HepG2 (cell line): ENCODE data around the gene COA3. TPM values are rescaled to one million over a fixed set of nuclear protein-coding genes. Genes with fewer than 3 reads are reported as not detected.

Source experiments
- AGO1 ChIP-seq: fragments of 200-400 bp; formaldehyde crosslinking; IDR thresholded peaks from 2 replicates; pipeline ENCODE4 v1.6.1; 2017; ENCODE audit warnings: mild to moderate bottlenecking, low read depth, low read length, moderate library complexity; ENCODE audit not compliant: poor library complexity, severe bottlenecking
- GTF3A ChIP-seq: sonication (generic); formaldehyde crosslinking; conservative IDR thresholded peaks from 2 replicates; pipeline ENCODE4 v1.4.0; 2020; ENCODE audit warnings: mild to moderate bottlenecking, missing genetic modification reagents
- HES4 ChIP-seq: sonication (generic); formaldehyde crosslinking; IDR thresholded peaks from 2 replicates; pipeline ENCODE4 v1.9.0; 2021; ENCODE audit warnings: mild to moderate bottlenecking, missing genetic modification reagents, borderline replicate concordance
- HMG20B ChIP-seq: conservative IDR thresholded peaks from 2 replicates; pipeline ENCODE4 v1.6.1; 2016; ENCODE audit warnings: missing genetic modification reagents, missing compliant biosample characterization
- KDM5A ChIP-seq: fragments of 200-600 bp; sonication (generic); IDR thresholded peaks from 2 replicates; pipeline ENCODE4 v1.7.0; 2018; ENCODE audit warnings: antibody characterized with exemption, mild to moderate bottlenecking, low read length, borderline replicate concordance
- MBNL3 ChIP-seq: fragments of 250-450 bp; sonication (Bioruptor Pico); conservative IDR thresholded peaks from 2 replicates; pipeline ENCODE4 v1.8.0; 2022; ENCODE audit warnings: mild to moderate bottlenecking, inconsistent platforms
- NFYB ChIP-seq: sonication (generic); formaldehyde crosslinking; IDR thresholded peaks from 2 replicates; pipeline ENCODE4 v1.4.0; 2020; ENCODE audit warnings: missing genetic modification reagents
- NR1H2 ChIP-seq: sonication (generic); formaldehyde crosslinking; IDR thresholded peaks from 2 replicates; pipeline ENCODE4 v1.8.1; 2022; ENCODE audit warnings: low read depth, missing genetic modification reagents, borderline replicate concordance
- SOX13 ChIP-seq, 3 experiments: fragments of 450-650 bp in 1 of 3; sonication (generic) in 1 of 3; formaldehyde crosslinking in 1 of 3; IDR thresholded peaks in 2 of 3; conservative IDR thresholded peaks in 1 of 3; 2 replicates each; pipeline versions ENCODE4 v1.5.0 to v1.6.1; 2016 to 2020; ENCODE audit warnings: antibody characterized with exemption in 1 of 3, mild to moderate bottlenecking in 1 of 3, missing compliant biosample characterization in 1 of 3, missing genetic modification reagents in 1 of 3, moderate library complexity in 1 of 3
- THAP11 ChIP-seq: IDR thresholded peaks from 2 replicates; pipeline ENCODE4 v1.6.1; 2016; ENCODE audit warnings: missing biosample characterization, missing genetic modification reagents
- ZNF24 ChIP-seq: fragments of 450-650 bp; IDR thresholded peaks from 2 replicates; pipeline ENCODE4 v1.6.1; 2017; ENCODE audit warnings: antibody characterized with exemption, mild to moderate bottlenecking
- ZNF30 ChIP-seq: sonication (generic); formaldehyde crosslinking; IDR thresholded peaks from 2 replicates; pipeline ENCODE4 v1.5.0; 2020; ENCODE audit warnings: mild to moderate bottlenecking, missing genetic modification reagents
- ZNF878 ChIP-seq: sonication (generic); formaldehyde crosslinking; IDR thresholded peaks from 2 replicates; pipeline ENCODE4 v1.8.1; 2023; ENCODE audit warnings: mild to moderate bottlenecking, missing genetic modification reagents, moderate library complexity
- polyA plus RNA-seq, 8 experiments: library from polyadenylated mRNA; depleted of rRNA in 3 of 8; stranded (reverse) in 7 of 8; unstranded in 1 of 8; fragments of >200 nt; fragmentation: Illumina TruSeq in 4 of 8; extraction: Trizol in 4 of 8; gene quantifications; 2 replicates each; pipeline versions ENCODE4 v1.2.1 to v1.2.3, GENCODE V29; 2011 to 2016; ENCODE audit warnings: low read depth in 4 of 8, missing spikeins in 1 of 8, mixed read lengths in 1 of 8; ENCODE audit not compliant: insufficient read depth in 1 of 8
- total RNA-seq, 5 experiments: library from RNA; depleted of rRNA; stranded (reverse); fragments of >200 nt; fragmentation: Illumina TruSeq; extraction: Trizol; gene quantifications; 2 replicates each; pipeline ENCODE4 v1.2.3, GENCODE V29; 2016; ENCODE audit warnings: low read depth in 1 of 5
- TF ChIP-seq, protein P1 (sequence below): sonication (generic); formaldehyde crosslinking; IDR thresholded peaks from 2 replicates; pipeline ENCODE4 v1.4.0; 2020; ENCODE audit warnings: missing genetic modification reagents
- TF ChIP-seq, protein P2 (sequence below): sonication (generic); formaldehyde crosslinking; IDR thresholded peaks from one replicate; pipeline ENCODE4 v1.5.1; 2020; ENCODE audit warnings: mild to moderate bottlenecking, missing genetic modification reagents; ENCODE audit errors: not compliant biosample characterization
- TF ChIP-seq, protein P3 (sequence below): fragments of 450-650 bp; IDR thresholded peaks from 2 replicates; pipeline ENCODE4 v1.6.1; 2016

COA3 gene
- total and polyA plus RNA-seq, 2 of the 13 experiments (the other 11 are each of a cell fraction or from before 2014, with no cell fraction given), result 133 to 202 TPM

- TF ChIP-seq, protein P1, sequence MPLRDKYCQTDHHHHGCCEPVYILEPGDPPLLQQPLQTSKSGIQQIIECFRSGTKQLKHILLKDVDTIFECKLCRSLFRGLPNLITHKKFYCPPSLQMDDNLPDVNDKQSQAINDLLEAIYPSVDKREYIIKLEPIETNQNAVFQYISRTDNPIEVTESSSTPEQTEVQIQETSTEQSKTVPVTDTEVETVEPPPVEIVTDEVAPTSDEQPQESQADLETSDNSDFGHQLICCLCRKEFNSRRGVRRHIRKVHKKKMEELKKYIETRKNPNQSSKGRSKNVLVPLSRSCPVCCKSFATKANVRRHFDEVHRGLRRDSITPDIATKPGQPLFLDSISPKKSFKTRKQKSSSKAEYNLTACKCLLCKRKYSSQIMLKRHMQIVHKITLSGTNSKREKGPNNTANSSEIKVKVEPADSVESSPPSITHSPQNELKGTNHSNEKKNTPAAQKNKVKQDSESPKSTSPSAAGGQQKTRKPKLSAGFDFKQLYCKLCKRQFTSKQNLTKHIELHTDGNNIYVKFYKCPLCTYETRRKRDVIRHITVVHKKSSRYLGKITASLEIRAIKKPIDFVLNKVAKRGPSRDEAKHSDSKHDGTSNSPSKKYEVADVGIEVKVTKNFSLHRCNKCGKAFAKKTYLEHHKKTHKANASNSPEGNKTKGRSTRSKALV, result peak; percentile 92
- TF ChIP-seq THAP11 (CRISPR knock-in tag), result peak; percentile 94
- TF ChIP-seq GTF3A (CRISPR knock-in tag), result peak; percentile 92
- no peak for TF ChIP-seq MBNL3 (CRISPR knock-in tag)
- TF ChIP-seq, protein P2, sequence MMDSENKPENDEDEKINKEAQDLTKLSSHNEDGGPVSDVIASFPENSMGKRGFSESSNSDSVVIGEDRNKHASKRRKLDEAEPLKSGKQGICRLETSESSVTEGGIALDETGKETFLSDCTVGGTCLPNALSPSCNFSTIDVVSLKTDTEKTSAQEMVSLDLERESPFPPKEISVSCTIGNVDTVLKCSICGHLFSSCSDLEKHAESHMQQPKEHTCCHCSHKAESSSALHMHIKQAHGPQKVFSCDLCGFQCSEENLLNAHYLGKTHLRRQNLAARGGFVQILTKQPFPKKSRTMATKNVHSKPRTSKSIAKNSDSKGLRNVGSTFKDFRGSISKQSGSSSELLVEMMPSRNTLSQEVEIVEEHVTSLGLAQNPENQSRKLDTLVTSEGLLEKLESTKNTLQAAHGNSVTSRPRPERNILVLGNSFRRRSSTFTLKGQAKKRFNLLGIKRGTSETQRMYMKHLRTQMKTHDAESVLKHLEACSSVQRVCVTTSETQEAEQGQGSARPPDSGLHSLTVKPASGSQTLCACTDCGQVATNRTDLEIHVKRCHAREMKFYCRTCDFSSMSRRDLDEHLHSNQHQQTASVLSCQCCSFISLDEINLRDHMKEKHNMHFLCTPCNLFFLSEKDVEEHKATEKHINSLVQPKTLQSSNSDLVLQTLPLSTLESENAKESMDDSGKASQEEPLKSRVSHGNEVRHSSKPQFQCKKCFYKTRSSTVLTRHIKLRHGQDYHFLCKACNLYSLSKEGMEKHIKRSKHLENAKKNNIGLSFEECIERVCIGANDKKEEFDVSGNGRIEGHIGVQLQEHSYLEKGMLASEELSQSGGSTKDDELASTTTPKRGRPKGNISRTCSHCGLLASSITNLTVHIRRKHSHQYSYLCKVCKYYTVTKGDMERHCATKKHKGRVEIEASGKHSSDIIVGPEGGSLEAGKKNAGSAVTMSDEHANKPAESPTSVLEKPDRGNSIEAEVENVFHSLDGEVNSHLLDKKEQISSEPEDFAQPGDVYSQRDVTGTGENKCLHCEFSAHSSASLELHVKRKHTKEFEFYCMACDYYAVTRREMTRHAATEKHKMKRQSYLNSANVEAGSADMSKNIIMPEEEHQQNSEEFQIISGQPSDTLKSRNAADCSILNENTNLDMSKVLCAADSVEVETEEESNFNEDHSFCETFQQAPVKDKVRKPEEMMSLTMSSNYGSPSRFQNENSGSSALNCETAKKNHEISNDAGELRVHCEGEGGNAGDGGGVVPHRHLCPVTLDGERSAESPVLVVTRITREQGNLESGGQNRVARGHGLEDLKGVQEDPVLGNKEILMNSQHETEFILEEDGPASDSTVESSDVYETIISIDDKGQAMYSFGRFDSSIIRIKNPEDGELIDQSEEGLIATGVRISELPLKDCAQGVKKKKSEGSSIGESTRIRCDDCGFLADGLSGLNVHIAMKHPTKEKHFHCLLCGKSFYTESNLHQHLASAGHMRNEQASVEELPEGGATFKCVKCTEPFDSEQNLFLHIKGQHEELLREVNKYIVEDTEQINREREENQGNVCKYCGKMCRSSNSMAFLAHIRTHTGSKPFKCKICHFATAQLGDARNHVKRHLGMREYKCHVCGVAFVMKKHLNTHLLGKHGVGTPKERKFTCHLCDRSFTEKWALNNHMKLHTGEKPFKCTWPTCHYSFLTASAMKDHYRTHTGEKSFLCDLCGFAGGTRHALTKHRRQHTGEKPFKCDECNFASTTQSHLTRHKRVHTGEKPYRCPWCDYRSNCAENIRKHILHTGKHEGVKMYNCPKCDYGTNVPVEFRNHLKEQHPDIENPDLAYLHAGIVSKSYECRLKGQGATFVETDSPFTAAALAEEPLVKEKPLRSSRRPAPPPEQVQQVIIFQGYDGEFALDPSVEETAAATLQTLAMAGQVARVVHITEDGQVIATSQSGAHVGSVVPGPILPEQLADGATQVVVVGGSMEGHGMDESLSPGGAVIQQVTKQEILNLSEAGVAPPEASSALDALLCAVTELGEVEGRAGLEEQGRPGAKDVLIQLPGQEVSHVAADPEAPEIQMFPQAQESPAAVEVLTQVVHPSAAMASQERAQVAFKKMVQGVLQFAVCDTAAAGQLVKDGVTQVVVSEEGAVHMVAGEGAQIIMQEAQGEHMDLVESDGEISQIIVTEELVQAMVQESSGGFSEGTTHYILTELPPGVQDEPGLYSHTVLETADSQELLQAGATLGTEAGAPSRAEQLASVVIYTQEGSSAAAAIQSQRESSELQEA, result peak; percentile 33
- peak; percentile 83 for TF ChIP-seq HES4 (CRISPR knock-in tag)
- TF ChIP-seq ZNF24, result no peak; the same call in 1 of the 2 replicates
- peak; percentile 79; the same call in 1 of the 2 replicates for TF ChIP-seq HMG20B
- no peak for TF ChIP-seq NR1H2 (CRISPR knock-in tag)
- no peak for TF ChIP-seq SOX13 (IDR thresholded peaks at IDR 0.05)
- TF ChIP-seq SOX13 (CRISPR knock-in tag; conservative IDR thresholded peaks at IDR 0.05 in 1 of 2, IDR thresholded peaks at IDR 0.05 in 1 of 2), result peak in 1 of 2 experiments; percentile 42; a peak in 1 of 4 replicates
- TF ChIP-seq, protein P3, sequence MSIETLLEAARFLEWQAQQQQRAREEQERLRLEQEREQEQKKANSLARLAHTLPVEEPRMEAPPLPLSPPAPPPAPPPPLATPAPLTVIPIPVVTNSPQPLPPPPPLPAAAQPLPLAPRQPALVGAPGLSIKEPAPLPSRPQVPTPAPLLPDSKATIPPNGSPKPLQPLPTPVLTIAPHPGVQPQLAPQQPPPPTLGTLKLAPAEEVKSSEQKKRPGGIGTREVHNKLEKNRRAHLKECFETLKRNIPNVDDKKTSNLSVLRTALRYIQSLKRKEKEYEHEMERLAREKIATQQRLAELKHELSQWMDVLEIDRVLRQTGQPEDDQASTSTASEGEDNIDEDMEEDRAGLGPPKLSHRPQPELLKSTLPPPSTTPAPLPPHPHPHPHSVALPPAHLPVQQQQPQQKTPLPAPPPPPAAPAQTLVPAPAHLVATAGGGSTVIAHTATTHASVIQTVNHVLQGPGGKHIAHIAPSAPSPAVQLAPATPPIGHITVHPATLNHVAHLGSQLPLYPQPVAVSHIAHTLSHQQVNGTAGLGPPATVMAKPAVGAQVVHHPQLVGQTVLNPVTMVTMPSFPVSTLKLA, result peak; percentile 95
- TF ChIP-seq AGO1, result peak; percentile 78
- no peak for TF ChIP-seq ZNF30 (CRISPR knock-in tag)
- TF ChIP-seq NFYB (CRISPR knock-in tag), result peak; percentile 68
- no peak; the same call in 1 of the 2 replicates for TF ChIP-seq ZNF878 (CRISPR knock-in tag)
- peak; percentile 100 for TF ChIP-seq KDM5A
Observed at GRCh38 chr17:42832934-42833766, 34.6 kb upstream of the COA3 start, which contains the start of gene PSME3 (continued).
